ENCODE measurements around the gene TMEM120A. TPM values are rescaled to one million over a fixed set of nuclear protein-coding genes. Genes with fewer than 3 reads are reported as not detected.
A peak's percentile ranks its signal among the peaks of the same experiment; 100 is the strongest.

Gene TMEM120A
- total RNA-seq, 1 donor from 2014 or later, result 24.2 TPM

GRCh38 chr7:75995052-75995471 lies 667 bp upstream of the TMEM120A start:
- DNase-seq, result peak; percentile 3

DNA sequence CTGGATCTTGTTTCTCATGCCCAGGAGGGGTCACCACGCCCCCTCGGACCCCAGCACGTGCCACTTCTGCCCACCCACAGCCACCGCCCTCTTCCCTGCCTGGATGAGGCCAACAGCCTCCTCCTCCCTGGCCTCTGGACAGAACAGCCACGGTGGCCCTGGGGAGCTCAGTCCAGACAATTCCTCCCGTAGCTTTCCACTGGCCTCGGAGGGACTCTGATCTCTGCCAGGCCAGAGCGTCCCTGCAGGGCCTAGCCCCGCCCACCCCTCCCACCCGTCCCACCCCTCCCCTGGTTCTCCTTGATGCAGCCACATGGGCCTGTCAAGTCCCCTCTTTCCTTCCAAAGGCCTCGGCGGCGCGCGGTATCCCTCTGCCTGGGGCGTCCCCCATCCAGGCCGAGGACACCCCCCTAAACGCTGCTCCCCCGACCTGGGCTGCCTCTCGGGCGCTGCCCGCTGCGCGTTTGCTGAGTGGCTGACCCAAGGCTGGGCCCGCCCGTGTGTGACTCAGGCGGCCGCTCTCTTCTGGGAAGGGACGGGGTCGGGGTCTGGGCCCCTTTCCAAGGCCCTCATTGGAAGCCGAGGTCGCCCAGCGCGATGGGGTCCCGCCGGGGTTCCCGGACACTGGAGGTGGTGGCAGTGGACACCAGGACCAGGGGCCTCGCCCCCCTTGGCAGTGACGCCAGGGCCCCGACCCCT lies 557 bp downstream of the TMEM120A start:
- peak; percentile 37 for DNase-seq

DNA sequence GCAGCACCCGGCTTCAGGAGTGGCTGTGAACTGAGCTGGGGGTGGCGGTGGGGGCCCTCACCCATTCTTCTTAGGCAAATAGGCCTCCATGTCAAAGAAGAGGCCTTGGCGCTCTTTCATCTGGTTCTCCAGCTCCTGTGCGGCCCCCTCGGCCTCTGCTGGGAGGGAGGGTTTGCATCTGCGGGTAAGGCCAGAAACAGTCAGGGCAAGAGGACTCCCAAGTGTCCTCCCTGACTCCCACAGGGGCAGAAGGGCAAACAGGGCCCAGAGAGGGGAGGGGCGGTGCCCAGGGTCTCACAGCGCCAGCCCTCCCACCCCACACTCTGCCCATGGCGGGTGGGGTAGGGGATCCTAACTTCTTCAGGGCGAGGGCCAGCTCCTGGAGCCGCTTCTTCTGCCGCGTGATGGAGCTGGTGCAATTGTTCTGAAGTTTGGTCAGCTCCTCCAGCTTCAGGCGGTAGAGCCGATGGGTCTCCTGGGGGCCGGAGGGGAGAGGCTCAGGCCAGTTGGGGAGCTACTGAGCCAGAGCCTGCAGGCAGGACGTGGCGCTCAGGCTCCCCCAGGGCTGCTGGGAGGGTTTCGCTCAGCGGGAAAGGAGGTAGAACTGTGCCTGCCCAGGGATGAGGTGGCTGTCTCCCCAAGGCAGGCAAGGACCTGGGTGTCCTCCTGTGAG lies 2.2 kb downstream of the TMEM120A start:
- DNase-seq, result no peak

DNA sequence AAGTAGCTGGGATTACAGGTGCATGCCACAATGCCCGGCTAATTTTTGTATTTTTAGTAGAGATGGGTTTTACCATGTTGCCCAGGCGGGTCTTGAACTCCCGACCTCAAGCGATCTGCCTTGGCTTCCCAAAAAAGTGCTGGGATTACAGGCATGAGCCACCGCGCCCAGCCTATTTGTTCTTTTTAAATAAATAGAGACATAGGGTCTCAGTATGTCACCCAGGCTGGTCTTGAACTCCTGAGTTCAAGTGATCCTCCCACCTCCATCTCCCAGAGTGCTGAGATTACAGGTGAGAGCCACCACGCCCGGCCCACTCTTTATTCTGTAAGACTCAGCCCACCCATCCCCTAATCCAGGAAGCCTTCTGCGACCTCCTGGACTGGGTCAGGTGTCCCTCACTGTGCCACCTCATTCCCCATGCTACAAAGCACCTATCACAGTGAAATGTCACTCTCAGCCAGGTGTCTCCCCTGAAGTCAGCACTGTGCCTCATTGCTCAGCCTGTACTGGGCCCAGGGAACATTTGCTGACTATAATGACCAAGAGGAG lies 2.8 kb downstream of the TMEM120A start:
- no peak for DNase-seq

DNA sequence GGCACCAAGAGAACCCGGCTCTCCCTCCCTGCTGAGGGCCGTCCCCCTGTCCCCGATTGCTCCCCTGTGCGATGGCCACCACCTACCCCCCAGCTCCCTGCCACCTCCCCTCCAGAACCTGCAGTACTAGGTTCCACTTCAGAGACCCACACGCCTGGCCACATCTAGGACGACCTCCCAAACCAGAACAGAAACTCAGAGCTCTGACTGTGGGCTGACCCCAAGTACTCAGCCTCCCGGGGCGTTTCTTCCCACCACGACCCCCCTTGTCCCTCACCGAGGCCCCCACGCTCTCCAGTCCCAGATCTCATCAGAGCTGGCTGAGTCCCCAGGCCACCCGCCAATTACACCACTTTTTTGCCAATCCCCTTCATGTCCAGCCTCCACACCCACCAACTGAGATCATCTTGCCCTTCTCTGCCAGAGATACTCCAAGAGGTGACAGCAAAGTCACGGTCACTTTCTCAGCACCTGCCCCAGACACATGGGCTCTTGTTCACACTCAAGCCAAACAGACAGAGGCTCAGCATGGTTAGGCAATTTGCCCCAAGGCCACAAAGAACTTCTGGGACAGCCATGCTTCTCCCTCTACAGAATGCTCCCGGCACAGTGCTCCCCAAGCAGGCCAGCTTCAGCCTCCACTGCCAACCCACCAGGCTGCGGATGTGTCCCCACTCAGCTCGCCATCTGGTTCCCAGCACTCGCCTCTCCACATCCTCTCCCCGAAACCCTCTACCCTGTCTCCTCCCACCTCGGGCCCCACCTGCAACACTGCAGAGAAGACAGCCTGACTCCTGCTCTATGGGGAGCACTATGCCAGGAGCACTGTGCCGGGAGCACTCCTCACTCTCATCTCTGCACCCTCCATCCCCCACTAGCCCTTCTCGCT lies 4.7 kb downstream of the TMEM120A start:
- DNase-seq, result peak; percentile 9

- DNase-seq, result no peak
Observed at GRCh38 chr7:75988568-75989499, 5.6 kb downstream of the TMEM120A start.

GRCh38 chr7:75987805-75988567 lies 6.4 kb downstream of the TMEM120A start:
- no peak for DNase-seq

GRCh38 chr7:75987026-75987804 lies 7.2 kb downstream of the TMEM120A start:
- DNase-seq, result no peak

- DNase-seq, result no peak
Observed at GRCh38 chr7:75986147-75986781, 8.1 kb downstream of the TMEM120A start.

- no peak for DNase-seq
Observed at GRCh38 chr7:75985518-75986146, 8.8 kb downstream of the TMEM120A start.

DNA sequence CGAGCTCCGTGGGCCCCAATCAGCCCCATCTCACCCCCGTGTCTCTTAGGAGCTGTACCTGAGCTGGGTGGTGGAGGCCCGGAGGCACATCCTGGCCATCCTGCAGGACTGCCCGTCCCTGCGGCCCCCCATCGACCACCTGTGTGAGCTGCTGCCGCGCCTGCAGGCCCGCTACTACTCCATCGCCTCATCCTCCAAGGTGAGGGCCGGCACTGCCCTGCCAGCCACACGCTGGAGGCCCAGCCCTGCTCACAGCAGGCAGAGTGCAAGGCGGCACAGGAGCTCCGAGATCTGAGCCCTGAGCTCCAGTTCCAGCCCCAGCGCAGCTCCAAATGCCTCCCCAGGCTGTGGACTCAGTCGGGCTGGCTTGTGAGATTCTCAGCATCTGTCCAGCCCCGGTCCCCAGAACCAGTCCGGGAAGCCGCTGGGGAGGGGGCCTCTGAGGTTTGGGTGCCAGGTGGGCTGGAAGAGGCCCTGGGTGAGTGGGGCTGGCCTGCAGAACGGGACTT lies 9.3 kb downstream of the TMEM120A start:
- no peak for DNase-seq

GRCh38 chr7:75984130-75985008 lies 10.0 kb downstream of the TMEM120A start:
- no peak for DNase-seq

DNA sequence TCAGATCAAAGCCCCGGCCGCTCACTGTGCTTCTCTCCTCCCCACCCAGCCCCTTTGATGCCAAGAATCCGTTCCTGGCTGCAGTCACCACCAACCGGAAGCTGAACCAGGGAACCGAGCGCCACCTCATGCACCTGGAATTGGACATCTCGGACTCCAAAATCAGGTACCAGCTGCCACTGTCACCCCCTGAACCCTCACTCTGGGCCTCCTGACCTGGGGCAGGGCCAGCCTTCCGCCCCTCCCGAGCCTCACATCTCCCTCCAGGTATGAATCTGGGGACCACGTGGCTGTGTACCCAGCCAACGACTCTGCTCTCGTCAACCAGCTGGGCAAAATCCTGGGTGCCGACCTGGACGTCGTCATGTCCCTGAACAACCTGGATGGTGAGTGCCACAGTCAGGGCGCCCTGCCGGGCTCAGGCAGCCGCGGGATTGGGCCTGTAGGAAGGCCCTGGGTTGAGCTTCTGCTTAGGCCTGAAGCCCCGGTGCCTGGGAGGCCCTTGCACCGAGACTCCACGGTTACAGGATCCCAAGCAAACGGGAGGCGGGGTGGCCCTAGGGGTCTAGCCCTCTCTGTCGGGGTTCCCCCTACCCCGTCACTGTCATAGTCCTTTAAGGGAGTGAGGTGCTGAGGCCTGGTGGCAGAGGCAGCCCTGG lies 10.8 kb downstream of the TMEM120A start:
- no peak for DNase-seq

DNA sequence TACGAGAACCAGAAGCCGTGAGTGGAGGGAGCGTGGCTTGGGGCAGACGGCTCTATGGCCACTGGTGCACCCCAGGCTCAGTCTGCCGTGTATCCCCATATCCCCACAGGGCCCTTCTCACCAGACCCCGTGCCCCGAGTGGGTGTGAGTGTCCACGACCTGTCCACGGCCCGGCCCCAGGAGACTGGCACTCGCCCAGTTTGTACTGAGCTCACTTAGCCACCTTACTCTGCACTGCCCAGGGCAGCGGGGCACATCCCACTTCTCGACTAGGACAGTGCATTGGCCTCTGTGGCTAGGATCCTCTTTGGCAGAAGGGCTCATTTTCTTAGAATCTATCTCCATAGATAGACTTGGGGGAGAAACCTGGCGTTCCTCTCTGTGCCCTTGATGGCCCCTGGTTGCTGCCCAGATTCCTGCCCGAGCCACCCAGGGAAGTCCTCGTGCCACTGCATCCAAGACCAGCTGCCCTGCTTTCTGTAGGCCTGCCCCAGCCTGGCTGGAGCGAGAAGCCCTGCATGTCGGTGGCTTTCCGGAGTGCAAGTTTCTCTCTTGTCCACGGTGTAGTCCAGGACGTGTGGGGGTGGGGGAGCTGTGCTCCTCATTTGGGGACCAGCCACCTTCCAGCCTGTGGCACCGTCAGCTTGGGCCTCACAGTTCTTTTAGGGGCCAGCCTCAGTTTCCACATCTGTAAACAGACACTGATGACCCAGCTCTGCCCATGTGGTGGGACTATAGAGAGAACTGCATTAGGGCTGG lies 11.9 kb downstream of the TMEM120A start:
- no peak for DNase-seq

DNA sequence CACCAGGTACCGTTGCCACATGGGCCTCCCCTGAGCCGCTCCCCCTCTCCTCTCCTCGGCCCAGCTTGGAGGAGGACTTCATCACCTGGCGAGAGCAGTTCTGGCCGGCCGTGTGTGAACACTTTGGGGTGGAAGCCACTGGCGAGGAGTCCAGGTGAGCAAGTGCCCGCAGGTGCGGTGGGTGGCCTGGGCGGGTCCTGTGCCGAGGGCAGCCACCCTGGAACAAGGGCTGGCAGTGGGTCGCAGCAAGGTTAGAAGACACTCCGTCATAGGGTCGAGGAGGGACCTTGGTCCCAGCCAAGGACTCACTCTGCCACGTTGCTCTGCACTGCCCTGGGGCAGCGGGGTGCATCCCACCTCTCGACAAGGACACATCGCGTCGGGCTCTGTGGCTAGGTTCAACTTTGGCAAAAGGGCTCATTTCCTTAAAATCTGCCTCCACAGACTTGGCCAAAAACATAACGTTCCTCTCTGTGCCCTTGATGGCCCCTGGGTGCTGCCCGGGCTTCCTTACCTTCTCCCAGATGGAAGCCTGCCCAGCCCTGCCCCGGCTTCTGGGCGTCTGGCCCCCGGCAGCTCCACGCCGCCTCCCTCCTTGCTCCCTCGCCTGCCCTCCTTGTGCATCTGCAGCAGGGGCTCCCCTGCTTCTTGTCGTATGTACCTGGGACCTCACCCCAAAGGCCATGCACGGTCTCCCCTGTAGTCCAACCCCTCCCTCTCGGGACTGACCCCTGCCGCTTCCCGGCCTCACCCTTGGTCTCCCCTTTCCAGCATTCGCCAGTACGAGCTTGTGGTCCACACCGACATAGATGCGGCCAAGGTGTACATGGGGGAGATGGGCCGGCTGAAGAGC lies 12.7 kb downstream of the TMEM120A start:
- DNase-seq, result no peak

- no peak for DNase-seq
Observed at GRCh38 chr7:75981203-75981452, 13.3 kb downstream of the TMEM120A start.

Measured in skin of body (tissue), 2 donors.